AG20443 (cell line): ENCODE results near the gene CEACAM19.
"Not testable (repeated sequence)": the region's sequence is repeated elsewhere in the genome, so short reads cannot be mapped to it uniquely, and the experiment has no call there.

Experiments
- DNase-seq: peaks from one replicate; pipeline ENCODE4 v3.0.0; 2012; ENCODE audit warnings: low spot score, mixed read lengths

CEACAM19 gene

GRCh38 chr19:44701228-44701627 is 29.9 kb downstream of the CEACAM19 start:
- no peak for DNase-seq

- no peak for DNase-seq
Measured at GRCh38 chr19:44702551-44703176, 31.4 kb downstream of the CEACAM19 start.

- no peak for DNase-seq
Measured at GRCh38 chr19:44703336-44704078, 32.2 kb downstream of the CEACAM19 start.

- DNase-seq, result no peak
Measured at GRCh38 chr19:44704982-44705381, 33.7 kb downstream of the CEACAM19 start.

- DNase-seq, result no peak
Measured at GRCh38 chr19:44705502-44706010, 34.3 kb downstream of the CEACAM19 start.

GRCh38 chr19:44706506-44707236 is 35.4 kb downstream of the CEACAM19 start:
- DNase-seq, result no peak

- DNase-seq, result no peak
Measured at GRCh38 chr19:44707794-44708193, 36.5 kb downstream of the CEACAM19 start.

GRCh38 chr19:44708940-44709339 is 37.7 kb downstream of the CEACAM19 start:
- no peak for DNase-seq

- not testable (repeated sequence) for DNase-seq
Measured at GRCh38 chr19:44709434-44710266, 38.4 kb downstream of the CEACAM19 start.

- no peak for DNase-seq
Measured at GRCh38 chr19:44710483-44710882, 39.2 kb downstream of the CEACAM19 start.

GRCh38 chr19:44712864-44713515 is 41.7 kb downstream of the CEACAM19 start:
- DNase-seq, result no peak

- DNase-seq, result no peak
Measured at GRCh38 chr19:44714597-44715169, 43.4 kb downstream of the CEACAM19 start.

GRCh38 chr19:44717603-44718002 is 46.3 kb downstream of the CEACAM19 start:
- DNase-seq, result no peak

- peak; percentile 58 for DNase-seq
Measured at GRCh38 chr19:44718441-44719261, 47.4 kb downstream of the CEACAM19 start.

GRCh38 chr19:44719262-44719701 is 48.0 kb downstream of the CEACAM19 start:
- no peak for DNase-seq

- DNase-seq, result not testable (repeated sequence)
Measured at GRCh38 chr19:44720396-44720795, 49.1 kb downstream of the CEACAM19 start.

GRCh38 chr19:44720945-44721344 is 49.7 kb downstream of the CEACAM19 start:
- no peak for DNase-seq

GRCh38 chr19:44721369-44721768 is 50.1 kb downstream of the CEACAM19 start:
- not testable (repeated sequence) for DNase-seq

- no peak for DNase-seq
Measured at GRCh38 chr19:44722131-44723121, 51.1 kb downstream of the CEACAM19 start.
